Upper lobe of left lung (tissue), 6 donors: ENCODE results near the gene C10orf120. TPM values are rescaled to one million over a fixed set of nuclear protein-coding genes. Genes with fewer than 3 reads are reported as not detected.

Source experiments
- ATAC-seq, 2 donors: fragments of 200-7000 bp; cut with Tn5 transposase; one replicate each; pipeline ENCODE4 v1.9.1; 2022; ENCODE audit warnings: mild to moderate bottlenecking in 2 of 2, moderate library complexity in 2 of 2; ENCODE audit not compliant: low FRiP score in 2 of 2
- DNase-seq, 2 donors: peaks; one replicate each; pipeline ENCODE4 v3.0.0-alpha.2; 2019 to 2020
- H3K27ac ChIP-seq, 4 donors: fragments of 200-600 bp; sonication (generic); one replicate each; pipeline ENCODE4 v1.5.1; 2016 to 2019
- H3K27me3 ChIP-seq, 4 donors: fragments of 200-600 bp; sonication (generic); one replicate each; pipeline ENCODE4 v1.5.1; 2017 to 2019
- H3K36me3 ChIP-seq, 4 donors: fragments of 200-600 bp; sonication (generic); one replicate each; pipeline ENCODE4 v1.5.1; 2016 to 2019
- H3K4me1 ChIP-seq, 4 donors: fragments of 200-600 bp; sonication (generic); one replicate each; pipeline ENCODE4 v1.5.1; 2018 to 2019
- H3K4me3 ChIP-seq, 4 donors: fragments of 200-600 bp; sonication (generic); one replicate each; pipeline ENCODE4 v1.5.1; 2017 to 2019; ENCODE audit warnings: mild to moderate bottlenecking in 2 of 4, moderate library complexity in 1 of 4
- H3K9me3 ChIP-seq, 4 donors: fragments of 200-600 bp; sonication (generic); one replicate each; pipeline ENCODE4 v1.5.1; 2018 to 2019
- EP300 ChIP-seq, 4 donors: sonication (generic); formaldehyde crosslinking; IDR thresholded peaks; one replicate each; pipeline ENCODE4 v1.5.1; 2017; ENCODE audit warnings: antibody characterized with exemption in 4 of 4, control low read depth in 2 of 4
- POLR2A ChIP-seq, 4 donors: fragments of 450-650 bp; IDR thresholded peaks; one replicate each; pipeline ENCODE4 v1.5.1; 2016 to 2017; ENCODE audit warnings: antibody characterized with exemption in 4 of 4, mild to moderate bottlenecking in 2 of 4
- POLR2AphosphoS5 ChIP-seq, 2 donors: sonication (generic); formaldehyde crosslinking; IDR thresholded peaks; one replicate each; pipeline ENCODE4 v1.5.1; 2017; ENCODE audit warnings: antibody characterized with exemption in 2 of 2
- WGBS, 2 donors: methylation state at CpG; one replicate each; pipeline ENCODE4 v1.1.5; 2017 to 2018; 5-methylcytosine and 5-hydroxymethylcytosine counted together
- total RNA-seq, 6 donors: library from RNA; depleted of rRNA in 4 of 6; stranded (reverse); fragments of >200 nt in 4 of 6; gene quantifications; one replicate each; pipeline versions ENCODE4 v1.1.0 to v1.2.1, GENCODE V29; 2016 to 2021
- TF ChIP-seq, protein P1 (sequence below), 6 experiments: fragments of 450-650 bp in 4 of 6; fragments of 200-600 bp in 2 of 6; sonication (generic) in 2 of 6; IDR thresholded peaks; one replicate each; pipeline ENCODE4 v1.5.1; 2016 to 2019; ENCODE audit warnings: antibody characterized with exemption in 6 of 6
- donor health status: DM: no; HTN: no; CAD: no; lungs with moderate emphysema.
- donor health status: DM: no; HTN: yes; CAD: no; lungs with severe emphysema.

Gene C10orf120
- total RNA-seq, 6 donors from 2014 or later, result not detected

DNA sequence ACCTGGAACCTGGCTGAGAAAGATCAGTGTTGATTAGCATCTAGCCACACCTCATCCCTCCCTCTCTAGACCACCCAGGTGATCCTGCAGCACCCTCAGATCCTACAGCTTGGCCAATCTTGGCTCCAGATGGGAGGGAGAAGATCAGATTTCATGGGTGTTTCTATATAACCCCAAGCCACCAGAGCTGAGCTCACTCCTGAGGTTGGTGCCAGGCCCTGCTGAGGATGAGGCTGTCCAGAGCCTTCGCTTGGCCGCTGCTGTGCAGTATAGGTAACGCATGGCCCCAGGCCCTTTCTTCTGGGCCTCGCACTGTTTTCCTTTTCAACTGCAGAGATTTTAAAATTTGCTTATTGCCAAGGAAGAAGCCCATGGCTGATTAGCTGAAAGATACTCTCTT, 27.0 kb downstream of the C10orf120 start:
- H3K4me3 ChIP-seq, result no peak overlapping the region
- no peaks in the 10 kb centered on the region for H3K27me3 ChIP-seq
- H3K4me1 ChIP-seq, result peaks cover 0 to 10% (median 0%) of the 10 kb centered on the region in 4 donors
- H3K27ac ChIP-seq, result no peak overlapping the region
- WGBS, 2 donors, result 87 to 88% methylated on average over 4 of the region's 4 CpGs
- ATAC-seq, result no peak
- H3K9me3 ChIP-seq, result no peaks in the 10 kb centered on the region
- DNase-seq, result no peak
- no peaks in the 10 kb centered on the region for H3K36me3 ChIP-seq
- TF ChIP-seq EP300 (IDR thresholded peaks at IDR 0.05) (no peak), POLR2A (IDR thresholded peaks at IDR 0.05) (no peak), POLR2AphosphoS5 (IDR thresholded peaks at IDR 0.05) (no peak)
- TF ChIP-seq, protein P1, sequence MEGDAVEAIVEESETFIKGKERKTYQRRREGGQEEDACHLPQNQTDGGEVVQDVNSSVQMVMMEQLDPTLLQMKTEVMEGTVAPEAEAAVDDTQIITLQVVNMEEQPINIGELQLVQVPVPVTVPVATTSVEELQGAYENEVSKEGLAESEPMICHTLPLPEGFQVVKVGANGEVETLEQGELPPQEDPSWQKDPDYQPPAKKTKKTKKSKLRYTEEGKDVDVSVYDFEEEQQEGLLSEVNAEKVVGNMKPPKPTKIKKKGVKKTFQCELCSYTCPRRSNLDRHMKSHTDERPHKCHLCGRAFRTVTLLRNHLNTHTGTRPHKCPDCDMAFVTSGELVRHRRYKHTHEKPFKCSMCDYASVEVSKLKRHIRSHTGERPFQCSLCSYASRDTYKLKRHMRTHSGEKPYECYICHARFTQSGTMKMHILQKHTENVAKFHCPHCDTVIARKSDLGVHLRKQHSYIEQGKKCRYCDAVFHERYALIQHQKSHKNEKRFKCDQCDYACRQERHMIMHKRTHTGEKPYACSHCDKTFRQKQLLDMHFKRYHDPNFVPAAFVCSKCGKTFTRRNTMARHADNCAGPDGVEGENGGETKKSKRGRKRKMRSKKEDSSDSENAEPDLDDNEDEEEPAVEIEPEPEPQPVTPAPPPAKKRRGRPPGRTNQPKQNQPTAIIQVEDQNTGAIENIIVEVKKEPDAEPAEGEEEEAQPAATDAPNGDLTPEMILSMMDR (IDR thresholded peaks at IDR 0.05), result no peak

DNA sequence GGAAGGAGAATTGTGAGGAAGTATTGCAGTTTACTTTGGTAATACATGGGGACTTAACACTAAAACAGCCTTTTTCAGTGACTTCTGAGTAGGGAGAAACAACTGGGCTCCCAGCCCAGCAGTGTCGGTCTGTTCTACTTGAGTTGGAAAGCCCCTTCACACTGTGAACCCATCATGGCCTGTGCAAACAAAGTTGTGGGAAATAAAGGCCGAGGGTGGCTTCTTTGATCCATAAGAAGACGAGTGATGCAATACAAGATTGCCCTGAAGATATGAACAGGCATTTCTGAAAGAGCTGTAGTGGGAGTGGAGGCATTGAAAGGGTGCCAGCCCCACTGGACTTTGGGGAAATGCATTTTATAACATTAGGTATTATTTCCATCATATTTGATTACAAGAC, 28.3 kb downstream of the C10orf120 start:
- 36 to 52% methylated on average over 3 of the region's 3 CpGs for WGBS, 2 donors
- Histone ChIP-seq H3K36me3 (no peaks in the 10 kb centered on the region), H3K4me3 (no peak overlapping the region), H3K9me3 (no peaks in the 10 kb centered on the region), H3K27me3 (no peaks in the 10 kb centered on the region), H3K27ac (no peak overlapping the region), H3K4me1 (peaks cover 0 to 10% (median 0%) of the 10 kb centered on the region in 4 donors)
- DNase-seq, result peak in 1 of 2 donors; percentile 63
- ATAC-seq, result no peak
- TF ChIP-seq POLR2AphosphoS5 (IDR thresholded peaks at IDR 0.05) (no peak), EP300 (IDR thresholded peaks at IDR 0.05) (no peak), POLR2A (IDR thresholded peaks at IDR 0.05) (no peak)
- TF ChIP-seq, protein P1 (IDR thresholded peaks at IDR 0.05), result no peak

DNA sequence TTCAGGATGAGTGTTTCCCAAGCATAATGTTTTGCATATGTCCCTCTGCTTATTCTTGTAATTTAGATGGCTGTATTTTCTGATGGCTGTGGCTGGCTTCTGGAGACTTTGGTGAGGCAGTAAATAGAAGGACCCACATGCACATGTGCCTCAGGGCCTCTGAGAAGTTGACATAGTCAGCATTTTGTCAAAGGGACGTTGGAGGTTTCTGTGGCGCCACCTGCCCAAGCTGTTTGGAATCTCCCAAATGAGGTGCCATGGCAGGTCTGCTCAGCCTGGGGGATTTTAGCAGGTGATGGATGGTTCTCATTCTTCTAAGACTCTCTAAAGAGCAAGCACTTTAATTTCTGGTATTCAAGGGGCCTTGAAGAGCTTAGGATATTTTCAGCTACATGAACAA, 29.8 kb downstream of the C10orf120 start:
- 43 to 65% methylated on average over 2 of the region's 2 CpGs for WGBS, 2 donors

DNA sequence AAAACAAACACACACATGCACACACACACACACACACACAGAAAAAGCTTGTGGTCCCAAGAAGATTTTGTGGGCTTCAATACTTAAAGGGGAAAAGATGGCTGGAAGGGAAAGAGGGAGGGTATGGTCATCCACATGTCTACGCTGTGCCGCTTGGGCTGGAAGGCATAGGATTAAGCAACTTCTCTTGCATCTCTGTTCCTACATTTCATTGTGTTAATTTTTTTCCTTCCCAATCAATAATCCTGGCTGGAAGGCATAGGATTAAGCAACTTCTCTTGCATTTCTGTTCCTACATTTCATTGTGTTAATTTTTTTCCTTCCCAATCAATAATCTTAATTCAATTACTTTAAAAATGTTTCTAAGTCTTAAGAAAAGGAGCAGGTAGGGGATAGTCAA, 30.6 kb downstream of the C10orf120 start:
- DNase-seq, result no peak
- Histone ChIP-seq H3K4me1 (peaks cover 0 to 10% (median 0%) of the 10 kb centered on the region in 4 donors), H3K27me3 (no peaks in the 10 kb centered on the region), H3K36me3 (no peaks in the 10 kb centered on the region), H3K4me3 (no peak overlapping the region), H3K9me3 (no peaks in the 10 kb centered on the region), H3K27ac (no peak overlapping the region)
- TF ChIP-seq POLR2A (IDR thresholded peaks at IDR 0.05) (no peak), POLR2AphosphoS5 (IDR thresholded peaks at IDR 0.05) (no peak), EP300 (IDR thresholded peaks at IDR 0.05) (no peak)
- TF ChIP-seq, protein P1 (IDR thresholded peaks at IDR 0.05), result no peak
- WGBS, 2 donors, result 100% methylated on average over 2 of the region's 2 CpGs
- ATAC-seq, result no peak

More for the DNA sequence above, 29.8 kb downstream of the C10orf120 start:
- Histone ChIP-seq H3K4me1 (peaks cover 0 to 10% (median 0%) of the 10 kb centered on the region in 4 donors), H3K27me3 (no peaks in the 10 kb centered on the region), H3K36me3 (no peaks in the 10 kb centered on the region), H3K9me3 (no peaks in the 10 kb centered on the region), H3K27ac (no peak overlapping the region), H3K4me3 (no peak overlapping the region)
- TF ChIP-seq POLR2AphosphoS5 (IDR thresholded peaks at IDR 0.05) (no peak), EP300 (IDR thresholded peaks at IDR 0.05) (no peak), POLR2A (IDR thresholded peaks at IDR 0.05) (no peak)
- TF ChIP-seq, protein P1 (IDR thresholded peaks at IDR 0.05), result no peak
- no peak for DNase-seq
- ATAC-seq, result no peak

DNA sequence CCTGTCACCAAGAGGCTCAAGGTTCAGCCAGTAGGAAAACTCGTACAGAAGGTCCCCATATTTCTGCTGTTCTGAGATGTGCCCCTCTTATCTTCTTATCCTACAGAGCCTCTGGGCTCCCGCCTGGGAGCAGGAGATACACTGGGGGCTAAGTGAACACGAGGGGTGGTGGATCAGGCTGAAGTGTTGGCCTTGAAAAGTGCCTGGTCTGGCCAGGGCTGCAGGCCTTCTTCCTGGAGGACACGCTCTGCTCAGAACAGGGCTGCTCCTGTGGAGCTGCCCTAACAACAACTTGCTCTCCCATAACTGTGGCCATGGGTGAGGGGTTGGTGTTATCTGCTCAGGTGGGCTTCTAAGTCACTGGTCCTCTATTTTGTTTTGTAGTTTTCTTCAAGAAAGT, 33.7 kb downstream of the C10orf120 start:
- Histone ChIP-seq H3K27ac (no peak overlapping the region), H3K36me3 (no peaks in the 10 kb centered on the region), H3K27me3 (no peaks in the 10 kb centered on the region), H3K4me1 (peaks cover 0 to 5% (median 0%) of the 10 kb centered on the region in 4 donors), H3K9me3 (no peaks in the 10 kb centered on the region), H3K4me3 (no peak overlapping the region)
- no peak for DNase-seq
- ATAC-seq, result no peak
- TF ChIP-seq EP300 (IDR thresholded peaks at IDR 0.05), result no peak
- no peak for TF ChIP-seq POLR2AphosphoS5 (IDR thresholded peaks at IDR 0.05)
- no peak for TF ChIP-seq POLR2A (IDR thresholded peaks at IDR 0.05)
- WGBS, 2 donors, result 54 to 75% methylated on average over 3 to 4 of the region's 4 CpGs
